Right hindlimb (tissue), 1 donor: ENCODE measurements around the gene ZNF423.
A peak's percentile ranks its signal among the peaks of the same experiment; 100 is the strongest.
"Not testable (repeated sequence)": the region's sequence is repeated elsewhere in the genome, so short reads cannot be mapped to it uniquely, and the experiment has no call there.

Experiments
- DNase-seq: peaks from one replicate; pipeline ENCODE4 v3.0.0-alpha.2; 2018

ZNF423 gene

DNA sequence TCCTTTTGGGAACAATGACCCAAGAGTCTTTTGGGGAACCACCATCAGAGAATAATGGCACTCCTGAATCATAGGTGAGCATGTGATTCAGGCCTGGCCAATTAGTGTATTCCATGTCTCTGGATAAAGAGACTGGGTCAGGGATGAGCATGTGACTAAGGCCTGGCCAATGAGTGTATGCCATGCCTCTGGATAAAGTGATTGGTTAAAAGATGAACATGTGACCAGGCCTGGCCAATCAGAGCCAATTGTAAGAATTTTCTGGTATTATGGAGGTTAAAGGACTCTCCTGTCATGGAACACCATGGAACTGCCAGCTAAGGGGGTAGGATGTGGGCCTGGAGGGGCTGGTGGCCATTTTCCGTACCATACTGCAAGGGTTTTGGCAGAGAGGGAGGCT, 288.0 kb downstream of the ZNF423 start:
- DNase-seq: no peak

DNA sequence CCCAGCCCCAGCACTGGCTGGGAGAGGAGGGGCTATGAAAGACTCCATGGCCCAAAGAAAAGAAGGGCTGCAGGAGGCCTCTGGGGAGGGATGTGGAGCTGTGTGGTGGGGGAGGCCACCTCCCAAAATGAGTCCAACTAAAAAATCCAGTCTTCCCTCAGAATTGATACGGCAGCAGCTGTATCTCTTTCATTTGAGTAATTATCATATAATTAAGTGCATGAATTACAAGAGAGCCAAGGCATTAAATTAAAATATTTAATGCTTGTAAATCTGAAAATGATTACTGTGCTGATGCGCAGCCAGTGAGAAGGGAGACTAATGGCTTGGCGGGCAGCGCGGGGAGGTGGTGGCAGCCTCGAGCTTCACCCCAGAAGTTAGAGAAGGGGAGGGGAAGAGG, 289.5 kb downstream of the ZNF423 start:
- DNase-seq: no peak

DNA sequence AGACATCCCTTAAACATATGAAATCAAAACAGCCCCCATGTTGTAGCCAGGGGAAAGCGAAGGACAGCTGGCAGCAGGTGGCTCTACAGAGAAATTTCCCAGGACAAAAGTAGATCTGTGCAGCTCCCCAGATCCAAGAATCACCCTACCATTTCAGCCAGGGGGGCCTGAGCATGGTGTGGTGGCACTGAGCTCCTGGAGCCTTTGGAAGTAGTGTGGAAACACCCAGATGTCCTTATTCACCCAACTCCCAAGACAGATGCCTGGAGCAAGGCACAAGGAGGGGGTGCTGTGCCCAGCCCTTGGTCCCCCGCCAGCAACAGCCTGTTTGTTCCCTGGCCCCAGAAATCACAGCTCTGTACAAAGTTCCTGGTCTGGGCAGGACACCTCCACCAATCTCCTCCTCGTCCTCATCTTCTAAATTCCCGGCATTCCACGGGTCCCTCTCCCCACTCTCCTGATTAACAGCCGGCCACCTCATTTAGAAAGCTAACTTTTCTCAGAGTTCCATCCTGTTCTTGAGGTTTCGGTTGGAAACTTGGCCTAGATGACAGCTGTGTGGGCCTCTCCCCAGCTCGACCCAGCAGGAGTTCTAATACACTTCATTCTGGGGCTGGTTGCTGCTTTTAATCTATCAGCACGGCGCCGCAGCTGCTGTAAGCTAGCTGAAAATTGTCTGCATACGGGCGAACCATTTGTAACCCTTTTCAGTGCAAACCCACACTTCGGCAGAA, 291.2 kb downstream of the ZNF423 start:
- peak; percentile 82 for DNase-seq

DNA sequence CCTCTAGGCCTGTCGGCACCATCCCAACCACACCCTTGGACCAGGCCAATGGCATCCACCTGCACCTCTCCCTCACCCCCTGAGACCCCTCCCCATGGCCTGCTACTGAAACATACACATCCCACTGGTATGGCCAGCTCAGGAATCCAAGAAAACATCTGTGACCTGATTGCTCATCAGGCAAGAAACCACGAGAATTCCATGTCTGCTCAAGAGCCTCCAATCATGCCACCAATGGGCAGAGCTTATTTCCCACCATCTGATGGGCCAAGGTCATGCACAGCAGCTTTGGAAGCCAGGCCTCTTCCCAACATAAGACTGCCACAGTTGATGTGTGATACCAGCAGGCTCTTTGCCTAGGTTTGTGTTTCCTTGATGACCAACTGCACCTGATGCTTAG, 292.2 kb downstream of the ZNF423 start:
- no peak for DNase-seq

DNA sequence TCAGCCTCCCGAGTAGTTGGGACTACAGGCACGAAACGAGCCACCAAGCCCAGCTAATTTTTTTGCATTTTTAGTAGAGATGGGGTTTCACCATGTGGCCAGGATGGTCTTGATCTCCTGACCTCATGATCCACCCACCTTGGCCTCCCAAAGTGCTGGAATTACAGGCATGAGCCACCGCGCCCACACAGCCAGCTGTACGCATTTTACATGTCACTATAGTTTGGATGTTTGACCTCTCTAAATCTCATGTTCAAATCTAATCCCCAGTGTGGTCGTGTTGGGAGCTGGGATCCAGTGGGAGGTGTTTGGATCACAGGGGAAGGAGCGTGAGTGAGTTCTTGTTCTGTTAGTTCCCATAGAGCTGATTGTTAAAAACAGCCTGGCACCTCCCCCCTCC, 293.0 kb downstream of the ZNF423 start:
- DNase-seq: not testable (repeated sequence)

DNA sequence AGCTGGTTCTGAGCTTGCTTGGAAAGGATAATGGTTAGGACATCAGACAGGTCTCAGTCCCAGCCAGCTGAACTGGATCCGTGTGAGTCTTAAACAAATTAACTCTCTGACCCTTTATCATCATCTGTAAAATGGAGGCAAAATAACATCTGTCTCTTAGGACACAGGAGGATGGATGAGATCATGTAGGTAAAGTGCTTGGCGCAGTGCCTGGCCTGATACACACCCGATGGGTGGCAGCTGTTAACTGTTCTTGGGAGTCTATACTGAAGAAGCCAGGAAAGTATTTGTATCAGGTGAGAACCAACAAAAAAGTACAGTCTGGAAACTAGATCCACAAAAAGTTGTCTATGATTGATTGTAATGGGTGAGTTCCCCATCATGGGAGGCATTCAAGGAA, 293.7 kb downstream of the ZNF423 start:
- no peak for DNase-seq

DNA sequence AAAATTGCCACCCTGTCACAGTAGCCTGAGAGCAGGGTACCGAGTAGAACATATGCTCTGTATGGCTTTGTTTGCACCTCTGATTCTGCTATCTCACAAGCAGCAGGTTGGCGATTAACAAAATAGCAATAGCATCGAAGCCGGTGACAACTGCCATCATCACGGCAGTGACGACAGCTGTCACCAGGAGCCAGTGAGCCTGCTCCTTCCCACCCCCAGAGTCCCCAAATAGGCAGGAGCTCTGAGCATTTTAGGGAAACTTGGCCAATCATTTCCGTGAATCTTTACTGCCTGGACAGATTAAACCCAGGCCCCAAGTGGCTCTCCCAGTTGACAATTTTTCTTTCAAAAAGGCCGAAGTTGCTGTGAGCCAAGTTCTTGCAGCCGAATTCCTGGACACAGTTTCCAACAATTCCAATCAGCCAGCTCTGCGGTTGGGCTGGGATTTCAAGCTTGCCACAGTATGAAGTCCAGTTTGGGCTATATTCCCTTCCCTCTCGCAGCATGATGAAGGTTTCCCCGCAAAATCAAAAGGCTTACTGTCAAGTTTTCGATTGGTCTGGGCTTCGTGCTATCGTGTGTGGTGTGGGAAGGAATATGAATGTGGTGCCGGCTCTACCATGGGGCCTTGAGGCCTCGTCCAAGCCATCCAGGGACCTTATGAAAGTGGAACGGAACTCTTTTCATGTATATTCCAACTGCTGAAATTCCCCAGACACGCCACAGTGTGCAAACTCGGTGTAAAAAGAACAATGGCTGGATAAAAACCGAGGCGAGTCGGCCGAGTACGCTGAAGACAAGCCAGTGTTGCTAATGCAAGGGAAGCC, 295.7 kb downstream of the ZNF423 start:
- DNase-seq: peak; percentile 85

DNA sequence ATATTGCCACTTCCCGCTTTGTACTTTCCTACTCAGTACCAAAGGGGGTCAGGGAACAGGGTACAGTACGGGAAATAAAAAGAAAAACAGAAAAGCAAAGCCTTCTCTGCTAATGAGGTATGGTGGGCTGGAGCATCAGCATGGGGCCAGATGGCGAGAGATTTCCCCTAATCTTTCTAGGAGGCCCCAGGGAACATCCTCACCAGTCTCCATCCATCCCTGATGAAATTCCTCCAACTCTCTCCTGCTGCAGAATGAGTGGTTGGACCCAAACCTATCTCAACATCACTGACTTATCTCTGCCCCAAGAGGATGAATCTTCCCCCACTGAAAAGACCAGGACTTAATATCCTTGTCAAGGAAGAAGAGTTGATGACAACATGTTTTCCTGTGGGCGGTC, 296.7 kb downstream of the ZNF423 start:
- no peak for DNase-seq

DNA sequence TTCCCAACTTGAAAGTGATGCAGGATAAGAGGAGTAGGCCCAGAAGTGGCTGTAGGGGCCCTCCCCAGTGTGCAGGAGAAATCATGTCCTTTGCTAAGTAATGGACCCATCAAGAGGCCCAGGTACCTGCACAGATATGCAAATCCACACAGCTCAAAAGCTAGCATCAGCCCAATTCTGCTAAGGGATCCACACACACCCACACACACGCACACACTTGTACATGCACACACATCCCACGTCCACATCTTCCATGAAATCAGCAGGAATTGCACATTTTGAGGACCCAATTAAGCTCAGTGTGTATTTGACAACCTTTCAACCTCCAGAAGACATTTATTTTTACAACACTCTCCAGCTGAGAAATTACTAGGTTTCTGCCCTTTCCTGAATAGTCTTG, 297.5 kb downstream of the ZNF423 start:
- DNase-seq: no peak

DNA sequence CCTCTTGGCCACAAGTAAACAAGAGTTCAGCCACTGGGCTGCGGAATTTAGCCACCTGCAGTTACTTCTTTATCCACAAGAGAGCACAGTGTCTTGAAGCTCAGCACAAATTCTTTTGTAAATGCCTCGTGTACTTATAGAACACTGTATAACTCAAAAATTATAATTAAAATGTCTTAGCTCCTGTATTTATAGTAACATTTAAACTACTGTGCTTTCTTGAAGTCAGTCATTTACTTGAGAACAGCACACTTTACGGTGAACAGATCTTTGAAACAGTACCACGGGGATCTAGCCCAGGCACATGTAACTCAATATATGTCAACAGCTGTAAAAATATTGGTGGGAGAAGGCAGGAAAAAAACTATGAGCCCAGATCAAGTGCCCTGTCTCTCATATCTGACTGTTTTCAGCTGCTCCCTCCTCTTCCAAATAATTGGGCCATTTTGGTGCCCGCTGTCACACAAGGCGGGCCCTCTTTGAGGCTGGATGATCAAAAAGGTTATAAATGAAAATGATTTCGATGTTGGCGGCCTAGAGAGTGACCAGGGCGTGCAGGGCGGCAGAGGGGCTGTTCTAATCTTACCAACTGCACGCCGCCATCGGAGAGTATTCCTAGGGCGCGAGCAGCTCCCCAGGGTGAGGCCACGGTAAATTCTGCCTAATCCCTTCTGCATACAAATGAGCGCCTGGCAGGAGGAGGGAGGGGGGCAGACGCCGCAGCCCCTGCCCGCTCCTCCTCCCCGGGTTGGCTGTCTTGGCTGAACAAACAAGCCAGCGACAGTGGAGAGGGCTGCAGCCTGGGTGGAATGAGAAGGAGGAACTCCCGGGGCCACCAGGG, 299.1 kb downstream of the ZNF423 start:
- peak; percentile 71 for DNase-seq

DNA sequence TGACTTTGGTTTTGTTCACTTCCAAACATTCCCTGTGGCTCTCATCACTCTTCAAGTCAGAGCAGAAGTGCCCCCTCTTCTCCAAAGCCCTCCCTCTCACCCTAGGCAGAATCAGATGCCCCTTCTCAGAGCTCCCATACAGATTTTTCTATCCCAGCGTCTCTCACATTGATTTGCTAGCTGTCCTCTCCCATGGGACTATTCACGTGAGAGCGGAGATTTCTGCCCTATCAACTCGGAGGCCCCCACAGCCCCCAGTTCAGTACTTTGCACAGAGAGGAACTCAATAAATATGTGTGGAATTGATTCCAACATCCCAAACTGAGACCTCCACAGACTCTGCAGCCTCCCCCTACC, 299.7 kb downstream of the ZNF423 start:
- no peak for DNase-seq

DNA sequence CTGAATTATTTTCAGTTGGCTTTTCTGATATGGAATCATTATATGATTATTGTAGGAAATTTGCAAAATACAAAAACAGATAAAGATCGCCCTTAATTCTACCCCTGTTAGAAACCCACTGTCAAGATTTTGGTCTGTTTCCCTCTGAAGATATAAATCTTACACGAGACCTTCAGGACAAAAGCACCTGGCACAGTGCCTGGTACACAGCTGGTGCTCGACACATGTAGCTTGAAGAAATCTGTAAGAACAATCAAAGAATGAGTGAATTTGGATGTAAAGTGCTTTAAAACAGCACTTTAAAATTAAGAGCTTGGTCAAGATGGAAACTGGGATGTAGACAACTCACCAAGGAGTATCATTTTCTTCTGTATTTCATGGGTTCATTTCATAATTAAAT, 301.2 kb downstream of the ZNF423 start:
- DNase-seq: no peak

DNA sequence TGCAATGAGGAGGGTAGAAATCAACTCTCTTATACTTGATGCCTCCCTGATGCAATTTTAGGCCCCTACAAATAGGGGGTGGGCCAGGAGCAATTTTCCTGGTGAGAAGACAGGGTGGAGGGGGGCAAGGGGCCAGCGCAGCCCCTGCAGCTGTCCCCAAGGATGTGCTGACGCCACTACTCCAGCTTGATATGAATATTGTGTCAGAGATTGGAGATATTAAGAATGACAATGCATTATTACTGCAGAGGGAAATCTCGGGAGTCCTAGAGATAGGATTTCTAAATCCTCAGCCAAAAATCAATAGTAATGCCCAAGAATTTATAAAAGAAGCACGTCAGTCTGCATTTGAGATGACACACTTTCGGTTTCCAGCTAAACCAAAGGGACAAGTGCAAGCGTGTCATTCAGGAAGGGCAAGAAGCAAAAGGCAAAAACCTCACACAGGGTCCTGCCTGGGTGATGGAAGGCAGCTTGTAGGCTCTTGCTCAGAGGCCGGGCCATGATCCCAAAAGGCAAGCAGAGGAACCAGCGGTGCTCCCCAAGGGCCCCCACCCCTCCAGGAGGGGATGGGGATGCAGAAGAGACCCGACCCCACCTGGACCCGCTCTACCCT, 303.5 kb downstream of the ZNF423 start:
- no peak for DNase-seq

DNA sequence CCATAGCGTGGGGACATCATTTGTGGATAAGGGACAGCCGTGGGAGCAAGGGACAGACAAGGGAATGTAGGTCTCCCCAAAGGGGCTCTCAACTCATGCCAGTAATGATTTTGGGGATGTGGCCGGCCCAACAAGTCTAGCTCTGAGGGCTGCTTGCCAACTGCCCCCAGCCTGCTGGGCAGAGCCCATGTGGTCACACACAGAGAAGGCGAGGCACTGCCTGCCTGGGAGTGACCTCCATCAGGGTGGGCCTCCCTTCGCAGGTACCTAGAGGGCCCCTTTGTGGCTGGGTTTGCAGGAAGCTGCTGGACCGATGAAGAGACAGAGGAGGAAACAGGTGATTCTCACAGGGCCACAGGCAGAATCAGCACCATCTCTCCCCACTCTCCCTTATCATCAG, 305.2 kb downstream of the ZNF423 start:
- DNase-seq: no peak

DNA sequence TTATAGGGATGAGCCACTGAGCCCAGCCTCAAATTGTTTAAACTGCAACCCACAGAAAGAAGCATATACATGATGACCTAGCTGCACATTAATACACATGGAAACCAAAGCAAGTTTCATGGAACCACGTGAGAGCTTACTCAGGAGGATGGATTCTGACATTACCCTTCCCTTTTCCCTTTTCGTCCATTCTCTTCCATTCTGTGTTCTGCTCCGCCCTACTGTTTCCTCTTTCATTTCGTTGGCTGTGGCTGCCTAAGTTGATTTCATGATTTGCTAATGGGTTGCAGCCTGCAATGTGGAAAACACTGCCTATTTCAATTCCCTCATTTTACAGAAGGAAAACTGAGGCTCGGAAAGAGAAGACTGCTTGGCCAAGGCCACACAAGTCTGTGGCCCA, 305.8 kb downstream of the ZNF423 start:
- DNase-seq: no peak

DNA sequence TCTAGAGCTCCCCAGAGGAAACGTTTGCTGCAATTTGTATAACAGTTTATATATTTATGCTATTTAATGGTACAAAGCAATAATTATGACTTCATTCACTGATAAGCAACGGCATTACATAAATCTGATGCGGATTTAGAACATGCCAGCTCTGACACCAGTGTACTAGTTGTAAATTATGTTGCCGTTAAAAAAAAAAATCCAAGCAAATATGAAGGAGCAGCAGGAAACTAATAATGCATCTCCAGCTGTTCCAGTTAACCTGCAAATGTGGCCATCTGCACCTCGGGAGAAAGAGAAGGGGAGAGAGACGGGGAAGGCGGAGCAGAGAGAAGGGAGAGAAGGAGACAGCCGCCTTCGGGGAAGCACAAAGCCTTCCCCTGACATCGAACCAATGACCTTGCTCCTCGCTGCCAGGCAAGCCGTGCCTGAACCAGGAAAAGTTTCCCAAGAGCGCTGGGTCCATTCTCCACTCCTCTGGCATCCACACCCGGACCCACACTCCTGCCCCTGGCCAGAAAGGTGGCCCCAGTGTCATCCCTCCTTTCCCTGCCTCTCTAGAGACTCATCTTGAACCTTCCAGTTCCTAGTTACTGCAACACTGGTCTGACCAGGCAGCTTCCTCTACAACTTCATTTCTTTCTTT, 307.5 kb downstream of the ZNF423 start:
- no peak for DNase-seq

DNA sequence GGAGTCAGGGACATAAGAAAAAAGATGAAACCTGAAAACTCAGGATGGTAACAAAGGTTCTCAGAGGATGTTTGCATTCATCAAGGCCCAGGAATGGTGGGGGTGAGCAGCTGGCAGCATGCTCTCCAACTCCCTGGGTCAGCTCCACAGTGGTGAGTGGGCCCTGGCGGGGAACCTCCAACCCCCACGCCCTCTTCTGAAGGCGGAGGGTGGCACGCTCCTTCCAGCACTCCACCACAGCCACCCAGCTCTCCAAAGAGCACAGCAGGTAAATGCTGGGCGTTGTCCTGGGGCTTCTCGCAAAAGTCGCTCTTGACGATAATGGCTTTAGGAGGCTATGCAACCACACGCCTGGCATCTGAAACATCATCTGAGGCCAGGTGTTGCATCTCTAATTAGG, 308.5 kb downstream of the ZNF423 start:
- DNase-seq: no peak

DNA sequence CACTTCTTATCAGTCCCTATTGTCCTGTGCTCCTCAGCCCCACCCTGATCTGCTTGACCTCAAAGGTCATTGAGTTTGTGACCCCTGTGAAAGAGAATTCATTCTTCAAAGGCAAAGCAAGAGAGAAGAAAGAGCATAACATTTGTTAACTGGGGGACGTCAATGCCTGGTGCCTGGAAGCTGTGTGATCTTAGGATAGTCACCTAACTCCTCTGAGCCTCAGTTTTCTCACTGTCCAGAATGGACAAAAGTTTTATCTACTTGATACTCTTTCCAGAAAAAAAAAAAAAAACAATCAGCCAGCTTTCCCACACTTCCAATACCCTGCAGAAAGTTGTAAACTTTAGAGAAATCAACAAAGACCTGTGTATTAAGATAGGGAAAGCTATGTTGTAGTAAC, 309.2 kb downstream of the ZNF423 start:
- DNase-seq: no peak

DNA sequence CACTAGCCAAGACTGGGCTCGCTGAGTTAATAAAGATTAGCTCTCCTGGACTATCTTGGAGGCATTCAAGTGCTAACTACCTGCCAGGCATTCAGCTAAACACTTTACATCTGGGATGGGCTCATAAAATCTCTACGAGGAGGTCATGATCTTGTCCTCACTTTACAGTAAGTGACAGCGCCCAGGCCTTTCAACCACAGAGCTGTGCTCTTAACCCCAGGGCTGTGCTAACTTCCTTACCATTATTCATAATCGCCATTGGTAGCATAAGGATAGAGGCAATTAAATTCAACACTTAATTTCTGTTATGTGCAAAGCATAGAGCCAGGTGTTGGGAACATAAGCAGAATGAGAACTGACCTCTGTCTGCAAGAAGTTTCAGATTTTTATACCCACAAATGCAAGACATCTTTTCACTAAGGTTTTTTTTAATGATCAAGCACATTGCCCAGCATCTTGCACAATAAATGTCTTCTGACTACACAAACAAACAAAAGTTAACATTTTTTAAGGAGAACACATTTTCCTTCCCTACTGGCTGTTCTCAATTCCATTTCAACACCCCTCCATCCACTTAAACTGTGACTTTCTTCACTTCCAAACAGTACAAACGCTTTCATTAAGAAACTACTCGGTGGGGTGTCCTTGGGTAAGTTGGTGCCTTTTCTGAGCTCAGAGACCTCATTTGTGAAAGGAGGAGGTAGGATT, 310.0 kb downstream of the ZNF423 start:
- DNase-seq: no peak

DNA sequence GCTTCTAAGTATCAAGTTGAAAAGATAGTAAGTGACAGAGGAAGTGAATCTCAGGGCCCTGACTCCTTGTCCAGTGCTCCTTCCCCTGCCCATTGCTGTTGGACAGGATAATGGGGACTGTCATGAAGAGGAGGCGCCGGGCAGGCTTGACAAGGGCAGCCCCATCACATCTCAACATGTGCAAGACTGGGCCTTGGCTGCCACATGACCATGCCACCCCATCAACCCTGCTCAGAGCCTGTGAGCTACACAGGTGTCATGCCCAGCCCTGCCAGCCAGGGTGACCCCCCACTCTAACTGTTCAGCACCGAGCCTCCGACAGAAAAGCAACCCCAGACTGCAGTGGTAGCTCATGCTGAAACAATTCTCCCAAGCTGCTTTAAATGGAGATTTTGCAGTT, 310.7 kb downstream of the ZNF423 start:
- DNase-seq: no peak

DNA sequence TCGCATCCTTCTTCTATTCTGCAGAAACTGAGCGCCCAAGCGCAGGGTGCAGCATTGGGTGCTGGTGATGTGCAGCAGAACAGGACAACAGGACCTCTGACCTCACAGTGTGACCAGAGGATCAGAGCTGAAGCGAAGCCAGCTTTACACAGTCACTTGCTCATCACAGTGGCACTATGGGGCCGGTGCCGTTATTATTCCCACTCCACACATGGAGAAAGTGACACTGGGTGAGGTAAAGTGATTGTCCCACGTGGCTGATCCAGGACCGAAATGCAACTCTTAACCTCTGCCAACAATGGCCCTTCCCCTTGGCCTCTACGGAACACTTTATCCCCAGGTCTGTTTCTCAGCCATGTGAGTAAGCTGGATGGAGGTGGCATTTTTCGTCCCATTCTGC, 311.1 kb downstream of the ZNF423 start:
- DNase-seq: no peak

DNA sequence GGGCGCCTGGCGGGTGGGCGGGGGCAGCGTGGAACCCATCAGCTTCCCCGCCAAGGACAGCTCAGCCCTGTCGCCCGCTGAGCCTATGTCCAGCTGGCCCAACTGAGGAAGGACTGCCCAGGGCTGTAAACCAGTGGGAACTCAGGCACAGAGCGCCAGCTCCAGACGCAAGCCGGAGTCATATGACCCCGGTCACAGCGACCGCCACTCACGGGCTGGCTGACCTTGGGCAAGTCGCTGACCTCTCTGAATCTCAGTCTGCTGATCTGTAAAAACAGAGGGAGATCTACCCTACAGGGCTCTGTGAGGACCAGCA, 312.3 kb downstream of the ZNF423 start:
- no peak for DNase-seq
